ENCODE measurements around the gene PTDSS2. TPM values are rescaled to one million over a fixed set of nuclear protein-coding genes. Genes with fewer than 3 reads are reported as not detected.

Gene PTDSS2
- total and polyA plus RNA-seq, 2 experiments from 2014 or later: 22.7 to 145 TPM

DNA sequence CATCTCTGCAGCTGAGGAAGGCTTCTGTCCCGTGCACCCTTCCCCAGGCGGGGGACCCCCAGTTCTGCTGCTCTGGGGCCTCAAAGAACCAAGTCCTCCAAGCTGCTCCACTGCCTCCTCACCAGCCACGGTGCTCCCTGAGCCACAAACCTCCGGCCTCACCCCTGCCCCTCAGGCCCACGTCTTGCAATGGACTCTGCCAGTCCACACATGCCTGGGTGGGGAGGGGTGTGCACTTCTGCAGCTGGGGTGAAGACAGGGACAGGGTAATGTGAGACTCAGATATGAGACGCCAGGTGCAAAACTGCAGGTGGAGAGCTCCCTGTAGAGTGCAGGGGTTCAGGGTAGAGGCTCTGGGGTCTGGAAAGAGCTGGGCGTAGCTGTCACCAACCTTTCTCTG is 3.2 kb upstream of the PTDSS2 start:
- no peaks in the 10 kb centered on the region for H3K36me3 ChIP-seq (ENCODE audit: insufficient read depth)
- H3K4me1 ChIP-seq (ENCODE audit: insufficient read depth): peaks cover 21% of the 10 kb centered on the region
- no peaks in the 10 kb centered on the region for H3K9me2 ChIP-seq (ENCODE audit: insufficient read depth)
- no peak overlapping the region for H3K27ac ChIP-seq (ENCODE audit: low read depth)
- TF ChIP-seq ZNF114 (CRISPR knock-in tag; IDR thresholded peaks at IDR 0.05) (no peak), CREB1 (CRISPR knock-in tag; IDR thresholded peaks at IDR 0.05; ENCODE audit: low read depth) (no peak), ZNF331 (CRISPR knock-in tag; IDR thresholded peaks at IDR 0.05; ENCODE audit: low read depth) (no peak)
- Mint-ChIP-seq H3K4me1 (peaks cover 17% of the 10 kb centered on the region), H3K4me3 (no peak overlapping the region; the same call in 2 of the 3 replicates), H3K27me3 (ENCODE audit: insufficient read depth, low read depth, poor library complexity) (peaks cover 29% of the 10 kb centered on the region), H3K36me3 (ENCODE audit: low read depth) (peaks cover 7% of the 10 kb centered on the region; the same call in 2 of the 3 replicates), H3K27ac (no peak overlapping the region), H3K9me3 (no peaks in the 10 kb centered on the region)
- peaks cover 15% of the 10 kb centered on the region for H3K79me2 ChIP-seq (replicated peaks; ENCODE audit: insufficient read depth)
- H3K4me2 ChIP-seq: no peak overlapping the region
- no peak for ATAC-seq
- no peak for DNase-seq (ENCODE audit: low spot score)
- H4K20me1 ChIP-seq (replicated peaks; ENCODE audit: insufficient read depth): peaks cover 8% of the 10 kb centered on the region
- no peaks in the 10 kb centered on the region for H3K27me3 ChIP-seq (ENCODE audit: insufficient read depth)
- H3K4me3 ChIP-seq: no peak overlapping the region
- H2AFZ ChIP-seq: no peak overlapping the region
- H3F3A ChIP-seq (replicated peaks; ENCODE audit: low read depth): peaks cover 25% of the 10 kb centered on the region

DNA sequence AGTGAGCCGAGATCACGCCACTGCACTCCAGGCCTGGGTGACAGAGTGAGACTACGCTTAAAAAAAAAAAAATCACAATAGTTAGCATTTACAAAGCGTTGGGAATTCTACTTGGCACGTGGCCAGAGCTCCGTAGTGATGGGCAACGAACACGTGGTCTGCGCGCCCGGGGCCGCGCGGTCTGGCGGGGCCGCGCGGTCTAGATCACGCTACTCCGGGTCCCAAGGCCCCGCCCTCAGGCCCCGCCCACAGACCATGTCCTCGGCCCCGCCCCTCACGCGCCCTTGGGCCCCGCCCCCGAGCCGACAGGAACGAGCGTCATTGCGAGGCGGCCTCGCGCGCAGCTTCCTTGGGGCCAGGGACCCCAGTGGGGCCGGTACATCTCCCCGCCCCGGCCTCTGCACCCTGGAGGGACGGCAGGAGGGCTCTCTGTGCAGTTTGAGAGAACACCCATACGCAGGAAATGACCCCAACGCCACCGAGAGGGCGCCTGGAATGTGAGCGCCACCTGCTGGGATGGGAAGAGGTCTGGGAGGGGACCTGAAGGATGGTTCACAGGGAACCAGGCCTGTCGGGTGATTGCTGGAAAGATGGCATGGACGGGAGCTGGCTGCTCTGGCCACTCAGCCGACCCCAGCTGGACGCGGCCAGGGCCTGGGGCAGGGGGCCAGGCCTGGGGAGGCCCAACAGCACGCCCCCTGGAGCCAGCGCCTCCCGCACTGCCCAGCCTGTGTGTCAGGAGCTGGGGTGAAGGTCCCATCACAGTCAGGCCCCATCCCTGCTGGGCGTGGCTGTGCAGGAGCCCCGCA is 2.0 kb upstream of the PTDSS2 start:
- H3K4me1 ChIP-seq (ENCODE audit: insufficient read depth): peaks cover 21% of the 10 kb centered on the region
- H3K36me3 ChIP-seq (ENCODE audit: insufficient read depth): no peaks in the 10 kb centered on the region; the same call in 1 of the 2 replicates
- peaks cover 28% of the 10 kb centered on the region for H3K79me2 ChIP-seq (replicated peaks; ENCODE audit: insufficient read depth)
- no peaks in the 10 kb centered on the region for H3K9me2 ChIP-seq (ENCODE audit: insufficient read depth)
- ATAC-seq (peak; percentile 39), DNase-seq (ENCODE audit: low spot score) (peak; percentile 98)
- H4K20me1 ChIP-seq (replicated peaks; ENCODE audit: insufficient read depth): peaks cover 11% of the 10 kb centered on the region
- Mint-ChIP-seq H3K4me3 (peak overlapping the region; percentile 86), H3K27ac (peak overlapping the region; percentile 95), H3K36me3 (ENCODE audit: low read depth) (peaks cover 11% of the 10 kb centered on the region), H3K27me3 (ENCODE audit: insufficient read depth, low read depth, poor library complexity) (peaks cover 25% of the 10 kb centered on the region), H3K9me3 (no peaks in the 10 kb centered on the region), H3K4me1 (peaks cover 17% of the 10 kb centered on the region)
- H3K4me3 ChIP-seq: peak overlapping the region; percentile 90
- H2AFZ ChIP-seq: peak overlapping the region; percentile 96
- H3K4me2 ChIP-seq: peak overlapping the region; percentile 88
- H3K27me3 ChIP-seq (ENCODE audit: insufficient read depth): no peaks in the 10 kb centered on the region
- peaks cover 21% of the 10 kb centered on the region for H3F3A ChIP-seq (replicated peaks; ENCODE audit: low read depth)
- H3K27ac ChIP-seq (ENCODE audit: low read depth): peak overlapping the region; percentile 92
- no peak for TF ChIP-seq EZH2 (IDR thresholded peaks at IDR 0.05; ENCODE audit: low read depth, unreplicated experiment)
- TF ChIP-seq, protein P1, sequence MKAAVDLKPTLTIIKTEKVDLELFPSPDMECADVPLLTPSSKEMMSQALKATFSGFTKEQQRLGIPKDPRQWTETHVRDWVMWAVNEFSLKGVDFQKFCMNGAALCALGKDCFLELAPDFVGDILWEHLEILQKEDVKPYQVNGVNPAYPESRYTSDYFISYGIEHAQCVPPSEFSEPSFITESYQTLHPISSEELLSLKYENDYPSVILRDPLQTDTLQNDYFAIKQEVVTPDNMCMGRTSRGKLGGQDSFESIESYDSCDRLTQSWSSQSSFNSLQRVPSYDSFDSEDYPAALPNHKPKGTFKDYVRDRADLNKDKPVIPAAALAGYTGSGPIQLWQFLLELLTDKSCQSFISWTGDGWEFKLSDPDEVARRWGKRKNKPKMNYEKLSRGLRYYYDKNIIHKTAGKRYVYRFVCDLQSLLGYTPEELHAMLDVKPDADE (IDR thresholded peaks at IDR 0.05): no peak
- TF ChIP-seq CREB1 (CRISPR knock-in tag; IDR thresholded peaks at IDR 0.05; ENCODE audit: low read depth): peak; percentile 54
- TF ChIP-seq, protein P2, sequence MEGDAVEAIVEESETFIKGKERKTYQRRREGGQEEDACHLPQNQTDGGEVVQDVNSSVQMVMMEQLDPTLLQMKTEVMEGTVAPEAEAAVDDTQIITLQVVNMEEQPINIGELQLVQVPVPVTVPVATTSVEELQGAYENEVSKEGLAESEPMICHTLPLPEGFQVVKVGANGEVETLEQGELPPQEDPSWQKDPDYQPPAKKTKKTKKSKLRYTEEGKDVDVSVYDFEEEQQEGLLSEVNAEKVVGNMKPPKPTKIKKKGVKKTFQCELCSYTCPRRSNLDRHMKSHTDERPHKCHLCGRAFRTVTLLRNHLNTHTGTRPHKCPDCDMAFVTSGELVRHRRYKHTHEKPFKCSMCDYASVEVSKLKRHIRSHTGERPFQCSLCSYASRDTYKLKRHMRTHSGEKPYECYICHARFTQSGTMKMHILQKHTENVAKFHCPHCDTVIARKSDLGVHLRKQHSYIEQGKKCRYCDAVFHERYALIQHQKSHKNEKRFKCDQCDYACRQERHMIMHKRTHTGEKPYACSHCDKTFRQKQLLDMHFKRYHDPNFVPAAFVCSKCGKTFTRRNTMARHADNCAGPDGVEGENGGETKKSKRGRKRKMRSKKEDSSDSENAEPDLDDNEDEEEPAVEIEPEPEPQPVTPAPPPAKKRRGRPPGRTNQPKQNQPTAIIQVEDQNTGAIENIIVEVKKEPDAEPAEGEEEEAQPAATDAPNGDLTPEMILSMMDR (conservative IDR thresholded peaks at IDR 0.05; ENCODE audit: low read depth in 2 of 2): peak; percentile 71 to 83
- peak; percentile 86 for TF ChIP-seq POLR2AphosphoS5 (IDR thresholded peaks at IDR 0.05; ENCODE audit: low read depth)

All from GM23338 (cell line).